GM19238 (cell line): Measurements from ENCODE around the gene LSAMP.

ENCODE experiments used
- DNase-seq: peaks from one replicate; pipeline ENCODE4 v3.0.0; 2011; ENCODE audit warnings: low spot score; ENCODE audit not compliant: insufficient read length

The LSAMP gene

GRCh38 chr3:116445311-116445841, at the start of gene LSAMP:
Gene LSAMP (minus strand): TSS chr3:116445487.
- no peak for DNase-seq

DNA sequence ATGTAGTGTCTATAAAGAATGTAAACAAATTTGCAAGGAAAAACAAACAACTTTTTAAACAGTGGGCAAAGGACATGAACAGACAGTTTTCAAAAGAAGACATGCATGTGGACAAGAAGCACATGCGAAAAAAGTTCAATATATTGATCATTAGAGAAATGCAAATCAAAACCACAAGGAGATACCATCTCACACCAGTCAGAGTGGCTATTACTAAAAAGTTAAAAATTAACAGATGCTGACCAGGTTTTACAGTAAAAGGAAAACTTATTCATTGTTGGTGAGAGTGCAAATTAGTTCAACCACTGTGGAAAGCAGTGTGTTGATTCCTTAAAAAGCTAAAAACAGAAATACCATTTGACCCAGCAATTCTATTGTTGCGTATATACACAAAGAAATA, 47.1 kb upstream of the LSAMP start:
- no peak for DNase-seq

DNA sequence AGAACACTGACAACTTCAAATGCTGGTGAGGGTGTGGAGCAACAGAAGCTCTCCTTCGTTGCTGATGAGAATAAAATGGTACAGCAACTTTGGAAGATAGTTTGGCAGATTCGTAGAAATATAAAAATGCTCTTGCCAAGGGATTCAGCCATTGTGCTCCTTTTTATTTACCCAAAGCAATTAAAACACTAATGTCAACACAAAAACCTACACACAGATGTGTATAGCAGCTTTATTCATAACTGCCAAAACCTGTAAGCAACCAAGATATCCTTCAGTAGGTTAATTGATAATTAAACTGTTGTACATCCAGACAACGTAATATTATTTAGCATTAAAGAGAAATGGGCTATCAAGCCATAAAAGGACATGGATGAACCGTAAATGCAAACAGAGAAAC, 37.8 kb upstream of the LSAMP start:
- DNase-seq: no peak

GRCh38 chr3:116476691-116477090, 31.4 kb upstream of the LSAMP start:
- DNase-seq: no peak

DNA sequence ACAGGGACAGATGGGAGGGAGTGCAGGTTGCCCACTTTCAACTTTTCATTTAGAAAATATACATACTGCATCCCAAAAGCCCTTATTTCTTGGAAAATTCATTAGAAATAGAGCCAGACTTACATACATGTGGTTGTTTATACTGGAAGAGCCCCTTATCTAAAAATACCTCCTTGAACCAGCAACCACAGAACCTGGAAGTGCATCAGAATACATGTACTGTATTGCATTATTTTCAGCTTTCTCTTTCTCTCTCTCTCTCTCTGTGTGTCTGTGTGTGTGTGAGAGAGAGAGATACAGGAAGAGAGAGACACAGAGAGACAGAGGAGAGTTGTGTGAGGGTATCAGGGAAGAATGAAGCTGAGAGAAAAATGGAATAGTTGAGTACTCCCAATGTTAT, 29.5 kb upstream of the LSAMP start:
- DNase-seq: no peak

GRCh38 chr3:116474032-116474780, 28.9 kb upstream of the LSAMP start:
- no peak for DNase-seq

DNA sequence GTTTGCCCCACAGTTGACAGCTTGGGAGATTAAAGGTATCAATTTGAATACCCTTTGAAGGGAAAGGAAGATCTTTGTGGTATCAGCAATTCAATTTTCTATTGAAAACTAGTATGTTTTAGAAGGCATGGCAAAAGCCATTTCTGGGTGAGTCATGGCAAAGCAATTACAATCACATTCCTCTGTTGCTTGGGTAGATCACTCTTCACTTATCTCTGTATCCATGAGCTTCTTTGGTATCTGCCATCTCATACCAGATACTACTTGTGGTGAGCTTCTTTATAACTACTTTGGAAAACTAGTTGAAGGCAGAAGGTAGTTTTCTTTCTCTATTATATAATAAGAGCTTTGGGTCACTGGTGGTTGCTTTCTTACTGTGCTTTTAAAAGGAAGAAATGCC, 28.3 kb upstream of the LSAMP start:
- DNase-seq: no peak

DNA sequence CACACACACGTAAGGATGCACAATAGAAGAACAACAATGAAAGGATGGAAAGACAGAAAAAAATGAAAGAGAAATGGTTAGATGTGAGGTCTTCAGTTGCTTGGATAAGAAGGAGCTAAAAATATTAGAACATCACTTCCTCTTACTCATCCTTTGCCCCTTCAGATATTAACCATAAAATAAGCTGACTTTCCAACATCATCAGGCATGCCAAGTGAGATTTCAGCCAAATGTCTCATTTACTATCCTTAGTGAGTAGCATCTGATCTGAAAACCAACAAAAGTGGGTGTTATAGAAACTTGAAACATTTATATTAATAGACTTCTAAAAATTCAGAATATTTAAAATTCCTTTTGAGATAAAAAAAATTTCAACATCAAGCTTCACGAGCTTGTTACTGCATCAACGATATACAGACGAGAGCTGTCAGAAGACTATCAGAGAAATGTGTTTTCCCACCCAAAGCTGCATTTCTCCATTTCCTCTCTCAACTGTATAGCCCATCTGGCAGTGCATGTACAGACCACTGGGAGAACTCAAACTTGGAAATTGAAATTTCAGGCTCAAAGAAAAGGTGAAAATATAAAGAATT, 25.4 kb upstream of the LSAMP start:
- no peak for DNase-seq

GRCh38 chr3:116469546-116469945, 24.3 kb upstream of the LSAMP start:
- DNase-seq: no peak

GRCh38 chr3:116464276-116464798, 19.1 kb upstream of the LSAMP start:
- no peak for DNase-seq

- no peak for DNase-seq
These were observed 8.5 kb upstream of the LSAMP start for GRCh38 chr3:116453666-116454346.

GRCh38 chr3:116449546-116450350, 4.5 kb upstream of the LSAMP start:
- no peak for DNase-seq

DNA sequence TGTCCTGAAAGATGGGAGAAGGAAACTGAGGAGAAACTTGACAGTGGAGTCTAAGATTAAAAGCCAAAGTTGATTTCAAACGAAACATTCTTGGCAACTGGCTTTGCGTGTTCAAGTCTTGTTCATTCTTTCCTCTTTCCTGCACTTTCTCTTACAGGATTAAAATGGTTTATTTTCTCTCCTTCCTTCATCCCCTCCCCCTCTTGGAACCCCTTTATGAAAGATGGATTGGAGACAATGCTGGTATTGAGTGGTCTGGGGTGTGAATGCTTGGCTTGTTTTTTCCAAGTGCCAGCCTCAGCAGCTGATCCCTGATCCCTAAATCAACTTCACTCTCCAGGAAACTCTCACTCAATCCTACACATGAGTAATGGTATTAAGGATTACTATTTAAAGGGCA, 703 bp upstream of the LSAMP start:
- no peak for DNase-seq

DNA sequence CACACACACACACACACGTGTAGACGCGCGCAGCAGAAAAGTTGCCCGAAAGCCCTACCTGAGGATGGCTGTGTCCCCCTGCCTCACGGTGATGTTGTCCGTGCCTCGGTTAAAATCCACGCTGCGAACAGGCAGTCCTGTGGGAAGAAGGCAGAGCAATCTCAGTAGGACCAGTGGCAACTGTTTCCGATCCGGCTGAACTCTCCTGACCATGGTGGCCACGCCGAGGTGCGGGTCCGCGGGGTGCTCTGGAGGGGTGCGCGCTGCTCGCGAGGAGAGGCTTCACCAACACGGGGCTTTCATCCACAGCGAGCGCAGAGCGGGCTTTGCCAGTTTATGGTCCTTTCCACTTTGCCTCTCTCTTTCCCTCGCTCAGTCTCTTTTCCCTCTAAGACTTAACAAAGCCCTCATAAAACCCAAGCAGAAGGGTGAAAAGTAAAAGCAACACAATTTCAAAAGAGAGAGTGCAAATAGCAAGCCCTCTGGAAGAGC, 422 bp downstream of the LSAMP start:
- no peak for DNase-seq

GRCh38 chr3:116444115-116444747, 1.1 kb downstream of the LSAMP start:
- DNase-seq: no peak

DNA sequence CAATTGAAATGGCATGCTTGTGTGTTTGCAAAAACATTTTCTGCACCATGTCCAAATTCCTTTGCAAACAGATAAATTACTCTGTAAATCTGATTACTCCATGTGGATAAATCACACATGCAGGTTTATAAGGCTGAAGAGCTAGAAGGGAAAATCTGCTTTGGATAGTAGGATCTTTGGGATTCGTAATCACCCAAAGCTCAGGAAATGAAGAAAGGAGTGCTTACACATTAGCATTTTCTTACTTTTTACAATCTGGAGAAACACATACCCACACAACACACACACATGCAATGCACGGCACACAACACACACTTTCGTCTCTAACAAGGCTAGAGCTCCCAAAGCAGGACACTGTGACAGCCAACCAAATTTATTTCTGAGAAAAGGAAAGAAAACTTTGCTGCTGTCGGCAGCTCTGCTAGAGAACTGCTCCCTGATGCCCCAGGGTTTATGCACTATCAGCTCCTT, 2.1 kb downstream of the LSAMP start:
- no peak for DNase-seq

- DNase-seq: no peak
These were observed 2.8 kb downstream of the LSAMP start for GRCh38 chr3:116442331-116443021.

DNA sequence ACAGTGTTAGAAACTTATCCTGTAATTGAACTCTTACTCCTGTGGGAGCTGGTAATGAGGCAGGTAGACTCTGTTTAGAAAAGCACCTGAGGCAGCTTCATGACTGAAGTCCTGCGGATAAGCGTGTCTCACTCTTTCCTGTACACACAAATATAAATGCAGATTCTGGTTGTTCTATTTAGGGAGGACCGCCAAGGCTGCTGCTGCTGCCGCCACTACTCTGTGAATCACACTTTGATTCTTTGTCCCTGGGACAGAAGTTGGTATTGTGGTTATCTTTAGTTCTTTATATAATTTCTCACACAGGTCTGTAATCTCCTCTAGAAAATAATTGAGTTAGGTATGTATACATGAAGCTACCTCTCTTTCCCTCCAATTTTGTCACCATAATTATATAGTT, 3.6 kb downstream of the LSAMP start:
- no peak for DNase-seq

DNA sequence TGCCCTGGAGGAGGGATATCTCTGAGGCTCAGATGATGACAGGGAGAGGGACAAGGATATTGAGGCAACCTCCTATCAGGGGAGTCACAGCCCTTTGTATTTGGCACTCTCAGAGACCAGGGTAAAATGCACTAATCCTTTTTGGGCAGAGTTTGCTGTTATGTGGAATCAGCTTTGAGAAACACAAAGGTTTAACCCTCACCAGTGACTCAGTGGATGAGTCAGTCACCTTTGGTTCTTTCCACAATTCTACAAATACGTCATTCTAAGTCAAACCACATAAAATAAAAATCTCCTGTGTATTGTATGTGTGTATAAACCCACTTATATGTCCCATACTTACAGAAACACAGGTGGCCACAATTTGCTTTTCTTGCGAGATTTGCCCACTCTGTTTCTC, 5.1 kb downstream of the LSAMP start:
- no peak for DNase-seq

DNA sequence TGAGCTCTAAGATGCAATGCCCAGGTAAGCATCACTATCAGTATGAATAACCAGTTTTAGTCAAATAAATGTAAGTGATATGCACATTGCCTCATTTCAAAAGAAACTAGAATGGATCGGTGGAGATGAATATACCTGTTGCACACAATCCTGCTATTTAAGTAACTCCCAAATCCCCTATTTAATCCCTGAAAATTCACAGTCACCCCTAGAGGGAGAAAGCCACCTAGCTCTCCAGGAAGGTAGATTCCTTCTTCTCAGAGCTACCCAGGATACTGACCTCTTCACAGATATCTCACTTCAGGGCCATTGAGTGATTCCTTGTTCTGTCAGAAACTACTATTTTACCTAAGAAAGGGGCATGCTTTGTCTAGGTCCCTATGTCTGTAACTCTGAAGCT, 11.7 kb downstream of the LSAMP start:
- no peak for DNase-seq
